HG03342 (cell line): Measurements from ENCODE around the gene CFAP74.

Experiments
- ATAC-seq: cut with Tn5 transposase; IDR thresholded peaks from one replicate; pipeline ENCODE4 v1.9.1; 2021; ENCODE audit warnings: mild to moderate bottlenecking, moderate library complexity; ENCODE audit not compliant: unreplicated experiment

The CFAP74 gene

DNA sequence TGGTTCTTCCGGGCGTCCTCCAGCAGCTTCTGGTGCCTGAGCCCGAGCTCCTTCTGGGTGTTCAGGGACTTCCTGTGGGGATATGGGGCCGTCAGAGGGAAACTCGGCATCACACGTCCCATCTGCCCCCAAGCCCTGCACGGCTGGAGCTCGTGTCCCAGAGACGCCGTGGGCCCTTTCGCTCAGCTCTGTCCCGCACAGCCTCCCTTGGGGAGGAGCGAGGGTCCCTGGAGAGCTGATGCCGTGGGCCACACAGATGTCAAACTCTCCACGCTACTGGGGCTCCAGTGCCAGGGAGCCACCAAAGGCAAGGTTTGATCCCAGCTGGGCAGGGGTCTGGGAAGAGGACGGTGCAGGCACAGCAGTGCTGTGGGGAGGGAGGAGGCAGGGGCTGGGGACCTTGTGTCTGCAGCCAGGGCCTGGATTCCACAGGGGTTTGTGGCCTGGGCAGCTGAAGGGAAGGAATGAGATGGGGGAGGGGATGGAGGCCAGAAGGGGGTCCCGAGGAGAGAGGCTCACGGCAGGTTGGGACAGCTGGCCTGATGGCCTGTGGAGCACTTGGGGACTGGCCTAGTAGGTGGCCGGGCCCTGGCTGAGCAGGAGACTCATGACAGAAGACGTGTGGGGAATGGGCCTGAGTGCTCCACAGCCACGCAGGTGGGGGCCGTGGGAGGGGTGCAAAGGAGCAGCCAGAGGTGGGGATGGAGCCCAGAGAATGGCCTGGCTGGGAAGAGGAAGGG lies 30.4 kb downstream of the CFAP74 start:
- no peak for ATAC-seq

DNA sequence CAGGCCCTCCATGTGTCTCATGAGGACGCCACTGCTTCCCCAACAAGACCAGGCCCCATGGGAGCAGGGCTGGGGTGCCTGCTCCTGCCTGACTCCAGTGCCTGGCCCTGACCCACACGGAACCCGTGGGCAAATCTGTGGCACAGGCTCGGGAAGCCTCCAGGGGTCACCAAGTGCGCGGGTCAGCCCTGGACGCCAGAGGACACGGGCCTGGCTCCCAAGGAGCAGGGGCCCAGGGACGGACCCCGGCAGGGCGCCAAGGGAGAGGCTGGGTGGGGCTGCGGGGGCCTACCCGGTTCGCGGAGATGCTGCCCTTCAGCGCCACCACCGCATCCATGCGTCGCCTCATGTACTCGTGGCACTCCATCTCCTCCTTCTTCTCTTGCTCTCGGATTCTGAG lies 31.9 kb downstream of the CFAP74 start:
- no peak for ATAC-seq

DNA sequence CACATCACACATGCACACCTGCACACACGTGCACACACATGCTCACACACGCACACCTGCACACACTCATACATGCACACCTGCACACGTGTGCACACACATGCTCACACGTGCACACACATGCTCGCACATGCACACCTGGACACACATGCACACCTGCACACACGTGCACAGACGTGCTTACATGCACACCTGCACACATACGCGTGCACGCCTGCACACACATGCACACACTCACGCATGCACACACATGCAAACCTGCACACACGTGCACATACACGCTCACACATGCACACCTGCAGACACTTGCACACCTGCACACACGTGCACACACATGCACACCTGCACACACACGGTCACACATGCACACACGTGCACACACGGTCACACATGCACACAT lies 32.6 kb downstream of the CFAP74 start:
- no peak for ATAC-seq

DNA sequence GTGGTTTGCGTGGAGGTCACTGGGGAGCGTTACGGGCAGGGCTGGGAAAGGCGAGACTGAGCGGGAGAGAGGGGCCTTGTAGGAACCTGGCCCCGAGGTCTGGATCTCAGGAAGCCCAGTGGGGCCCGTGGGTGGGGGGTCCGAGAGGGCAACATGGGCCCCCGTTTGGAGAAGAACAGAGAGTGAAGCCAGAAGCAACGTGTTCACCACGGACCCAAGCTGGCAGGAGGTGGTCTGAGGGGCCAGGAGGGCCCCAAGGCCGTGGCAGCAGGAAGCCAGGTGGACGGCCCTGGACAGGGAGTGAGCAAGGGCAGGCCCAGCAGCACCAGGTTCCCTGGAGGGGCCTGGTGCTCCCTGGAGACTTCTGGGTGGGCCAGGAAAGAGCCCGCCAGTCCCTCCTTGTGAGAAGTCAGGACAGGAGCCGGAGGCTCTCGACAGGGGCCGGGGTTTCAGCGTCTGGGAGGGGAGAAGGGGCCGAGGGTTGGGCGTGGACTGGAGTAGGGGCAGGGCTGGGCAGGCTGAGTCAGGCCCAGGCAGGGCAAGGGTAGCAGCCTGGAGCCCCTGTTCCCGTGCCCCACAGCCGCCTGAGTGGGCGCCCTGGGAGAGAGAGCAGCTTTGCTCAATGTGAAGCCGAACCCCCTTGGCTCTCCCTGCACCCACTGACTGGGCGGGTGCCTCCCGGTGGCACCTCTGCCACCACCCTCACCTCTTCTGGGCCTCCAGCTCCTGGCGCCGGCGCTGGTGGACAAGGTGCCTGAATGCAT lies 33.5 kb downstream of the CFAP74 start:
- no peak for ATAC-seq

DNA sequence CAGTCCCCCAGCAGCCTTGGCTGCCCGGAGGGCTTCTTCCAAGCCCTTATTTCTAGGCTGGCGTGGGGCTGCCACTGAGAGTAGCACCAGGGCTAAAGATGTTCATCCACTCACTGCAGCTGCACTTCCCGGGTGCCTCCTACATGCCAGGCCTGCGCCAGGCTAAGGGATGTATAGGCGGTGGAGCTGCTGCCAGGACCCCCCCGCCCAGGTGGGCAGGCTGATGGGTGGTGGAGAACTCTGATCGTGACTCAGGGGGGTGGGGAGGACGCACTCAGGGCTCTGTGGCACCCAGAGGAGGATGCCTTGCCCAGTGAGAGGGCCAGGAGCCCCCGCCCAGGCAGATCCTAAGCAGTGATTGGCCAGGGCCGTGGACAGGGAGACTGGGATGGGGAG lies 34.1 kb downstream of the CFAP74 start:
- ATAC-seq = no peak

DNA sequence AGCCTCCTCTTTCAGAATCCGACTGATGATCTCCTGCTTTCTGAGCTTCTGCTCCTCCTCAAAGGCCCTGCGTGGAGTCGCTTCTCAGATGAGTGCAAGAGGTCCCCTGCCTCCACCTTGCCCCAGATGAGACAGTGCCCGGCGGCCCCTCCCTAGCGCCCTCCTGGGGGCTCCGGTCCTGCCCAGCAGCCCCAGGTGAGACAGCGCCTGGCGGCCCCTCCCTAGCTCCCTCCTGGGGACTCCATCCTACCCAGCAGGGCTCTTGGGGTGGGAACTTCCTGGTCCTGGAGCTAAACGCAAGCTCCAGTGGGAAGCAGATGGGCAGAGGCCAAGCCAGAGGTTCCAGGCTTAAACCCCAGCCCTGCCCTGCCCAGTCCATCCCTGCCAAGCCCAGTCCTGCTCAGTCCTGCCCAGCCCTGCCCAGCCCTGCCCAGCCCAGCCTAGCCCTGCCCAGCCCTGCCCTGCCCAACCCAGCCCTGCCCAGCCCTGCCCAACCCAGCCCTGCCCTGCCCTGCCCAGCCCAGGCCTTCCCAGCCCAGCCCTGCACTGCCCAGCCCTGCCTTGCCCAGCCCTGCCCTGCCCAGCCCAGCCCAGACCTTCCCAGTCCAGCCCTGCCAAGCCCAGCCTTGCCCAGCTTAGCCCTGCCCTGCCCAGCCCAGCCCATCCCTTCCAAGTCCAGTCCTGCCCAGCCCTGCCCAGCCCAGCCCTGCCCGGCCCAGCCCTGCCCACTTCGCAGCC lies 34.6 kb downstream of the CFAP74 start:
- no peak for ATAC-seq

DNA sequence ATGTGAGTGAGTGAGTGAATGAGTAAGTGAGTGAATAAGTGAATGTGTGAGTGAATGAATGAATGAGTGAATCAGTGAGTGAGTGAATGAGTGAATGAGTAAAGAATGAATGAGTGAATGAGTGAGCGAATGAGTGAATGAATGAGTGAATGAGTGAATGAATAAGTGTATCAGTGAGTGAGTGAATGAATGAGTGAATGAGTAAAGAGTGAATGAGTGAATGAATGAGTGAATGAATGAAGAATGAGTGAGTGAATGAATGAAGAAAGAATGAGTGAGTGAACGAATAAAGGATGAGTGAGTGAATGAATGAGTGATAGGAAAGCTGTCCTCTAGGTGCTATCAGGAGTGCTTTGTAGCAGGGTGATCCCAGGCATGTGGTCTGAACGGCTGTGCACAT lies 35.7 kb downstream of the CFAP74 start:
- ATAC-seq = no peak

DNA sequence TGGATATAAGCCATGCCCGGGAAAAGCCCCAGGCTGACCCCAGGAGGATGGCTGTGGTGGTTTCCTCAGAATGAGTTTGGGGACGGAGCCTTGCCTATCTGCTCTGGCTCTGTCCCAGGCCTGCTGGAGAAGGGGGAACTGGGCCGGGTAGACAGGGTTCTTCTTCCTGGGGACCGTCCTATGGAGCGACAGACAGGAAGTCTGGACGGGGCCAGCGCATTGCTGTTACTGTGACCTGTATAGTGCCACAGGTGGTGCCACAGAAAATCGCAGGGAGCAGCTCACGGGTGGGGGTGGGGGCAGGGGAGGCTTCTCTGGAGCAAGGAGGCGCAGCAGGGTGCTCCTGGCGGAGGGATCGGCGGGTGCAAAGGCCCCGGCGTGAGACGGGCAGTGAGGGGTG lies 36.4 kb downstream of the CFAP74 start:
- no peak for ATAC-seq

DNA sequence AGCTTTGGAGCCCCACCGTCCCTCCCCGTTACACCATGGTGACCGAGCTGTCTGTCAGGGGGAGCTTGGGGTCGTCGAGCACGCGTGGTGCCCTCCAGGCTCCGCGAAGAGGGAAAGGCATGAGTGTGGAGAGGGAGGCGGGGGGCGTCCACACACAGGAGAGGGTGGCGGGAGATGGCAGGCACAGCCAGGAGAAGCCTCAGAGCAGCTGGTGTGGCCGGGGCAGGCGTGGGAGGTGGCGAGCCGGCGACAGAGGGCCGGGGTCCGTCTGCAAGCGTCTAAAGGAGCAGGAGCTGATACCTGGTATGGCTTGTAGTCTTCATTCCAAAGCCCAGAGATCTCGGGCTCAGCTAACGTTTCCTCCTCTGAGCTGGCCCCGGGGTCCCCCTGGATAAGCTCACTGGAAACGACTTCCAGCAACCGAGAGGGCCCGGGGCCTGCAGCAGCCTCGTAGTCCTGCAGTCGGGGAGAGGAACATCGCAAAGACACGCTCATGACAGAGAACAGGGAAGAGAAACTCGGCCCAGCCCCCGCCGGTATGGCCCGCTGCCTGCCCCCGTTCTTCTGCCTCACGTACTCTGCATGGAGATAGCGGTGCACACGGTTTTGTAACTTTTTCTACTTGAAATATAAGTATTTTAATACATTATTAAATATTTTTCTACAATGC lies 37.4 kb downstream of the CFAP74 start:
- ATAC-seq = no peak

DNA sequence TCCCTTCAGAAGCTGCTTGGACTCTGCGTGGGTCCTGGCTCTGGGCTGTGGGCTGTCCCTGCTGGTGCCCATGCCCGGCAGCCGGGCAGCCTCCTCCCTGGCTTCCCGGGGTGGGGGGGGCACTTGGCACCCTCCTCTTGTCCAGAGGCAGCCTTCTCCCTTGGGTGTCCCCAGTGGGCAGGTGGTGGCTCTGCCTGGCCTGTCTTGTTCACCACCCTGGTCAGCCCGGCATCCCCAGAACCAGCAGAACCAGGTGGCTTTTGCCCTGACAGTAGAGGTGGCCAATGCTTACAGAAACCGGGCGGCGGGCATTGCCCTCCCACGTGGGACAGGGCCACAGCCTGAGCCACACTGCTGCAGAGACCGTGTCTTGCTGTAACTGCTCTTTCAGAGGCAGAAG lies 38.0 kb downstream of the CFAP74 start:
- ATAC-seq = no peak

DNA sequence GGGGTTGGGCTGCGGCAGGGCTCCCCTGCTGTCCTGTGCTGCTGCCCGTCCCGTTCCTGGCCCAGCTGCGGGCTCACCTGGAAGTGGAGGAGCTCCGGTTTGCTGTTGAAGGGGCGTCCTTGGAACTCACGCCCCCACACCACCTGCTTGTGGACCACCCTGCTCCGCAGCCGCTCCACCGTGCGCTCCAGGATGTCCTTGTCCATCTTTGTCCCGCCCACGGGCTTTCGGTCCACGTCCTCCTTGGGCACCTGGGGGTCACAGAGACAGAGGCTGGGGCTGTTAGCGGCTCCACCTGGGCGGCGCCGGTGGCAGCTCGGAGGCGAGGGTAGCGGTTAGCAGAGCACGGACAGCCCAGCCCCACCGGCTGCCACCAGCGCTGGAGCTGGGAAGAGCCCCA lies 38.8 kb downstream of the CFAP74 start:
- ATAC-seq = no peak

DNA sequence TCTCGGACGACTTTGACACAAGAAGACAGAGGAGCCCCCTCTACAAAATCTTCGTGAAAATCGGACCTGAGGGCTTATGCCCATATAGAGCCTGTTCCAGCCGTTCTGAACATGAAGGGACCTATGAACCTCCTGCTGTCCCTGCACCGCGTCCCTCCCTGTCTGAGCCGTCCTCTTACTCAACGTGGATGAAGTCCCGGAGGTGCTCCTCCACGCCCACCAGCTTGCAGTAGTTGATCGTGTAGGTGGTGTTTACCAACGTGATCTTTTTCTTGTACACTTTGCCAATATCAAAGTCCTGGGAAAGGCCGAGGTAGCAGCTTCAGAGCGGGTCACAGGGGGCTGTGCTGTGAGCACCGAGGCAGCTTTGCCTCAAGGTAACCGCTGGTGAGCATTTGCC lies 40.0 kb downstream of the CFAP74 start:
- ATAC-seq = no peak

DNA sequence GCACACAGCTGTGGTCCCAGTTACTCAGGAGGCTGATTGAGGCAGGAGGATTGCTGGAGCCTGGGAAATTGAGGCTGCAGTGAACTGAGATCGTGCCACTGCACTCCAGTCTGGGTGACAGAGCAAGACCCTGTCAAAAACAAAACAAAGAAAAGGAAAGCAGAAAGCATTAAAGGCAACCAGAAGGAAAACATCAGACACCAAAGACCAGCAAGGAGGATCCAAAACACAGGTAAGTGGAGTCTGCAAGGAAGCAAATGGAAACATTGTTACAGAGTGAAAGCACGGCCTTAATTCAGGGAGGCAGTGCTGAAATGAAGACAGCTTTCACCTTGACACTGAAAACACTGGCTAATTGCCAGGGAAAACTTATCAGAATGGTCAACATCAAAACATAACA lies 40.8 kb downstream of the CFAP74 start:
- ATAC-seq = no peak

DNA sequence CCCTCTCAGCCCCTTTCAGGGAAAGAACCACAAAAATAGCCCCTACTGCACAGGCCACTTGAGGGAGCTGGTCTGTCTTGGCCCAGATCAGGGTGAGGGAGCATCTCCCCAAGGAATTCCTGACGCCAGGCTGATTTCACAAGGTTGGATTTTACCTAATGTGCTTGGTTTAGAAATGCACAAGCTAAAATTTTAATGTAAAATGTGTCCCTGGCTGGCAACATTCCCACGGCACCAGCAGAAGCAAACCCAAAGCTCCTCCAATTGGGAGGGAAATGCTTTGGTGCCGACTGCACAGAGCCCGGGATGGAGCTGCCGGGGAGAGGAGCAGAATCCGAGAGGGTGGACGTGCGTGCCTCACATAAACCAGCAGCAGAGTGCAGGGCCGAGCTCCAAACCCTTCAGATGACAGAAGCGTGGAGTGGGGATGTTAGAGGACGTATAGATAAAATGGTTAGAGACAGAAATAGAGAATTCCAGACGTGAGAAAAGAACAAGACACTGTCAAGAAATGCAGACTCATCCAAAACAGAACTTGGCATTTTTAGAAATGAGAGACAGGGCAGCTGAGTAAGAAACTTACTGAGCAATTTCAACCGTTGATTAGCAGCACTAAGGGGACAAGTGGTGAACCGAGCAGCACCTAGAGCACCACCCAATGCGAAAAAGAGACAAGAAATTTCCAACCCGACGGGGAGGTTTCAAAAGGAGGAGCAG lies 42.9 kb downstream of the CFAP74 start:
- ATAC-seq = no peak

DNA sequence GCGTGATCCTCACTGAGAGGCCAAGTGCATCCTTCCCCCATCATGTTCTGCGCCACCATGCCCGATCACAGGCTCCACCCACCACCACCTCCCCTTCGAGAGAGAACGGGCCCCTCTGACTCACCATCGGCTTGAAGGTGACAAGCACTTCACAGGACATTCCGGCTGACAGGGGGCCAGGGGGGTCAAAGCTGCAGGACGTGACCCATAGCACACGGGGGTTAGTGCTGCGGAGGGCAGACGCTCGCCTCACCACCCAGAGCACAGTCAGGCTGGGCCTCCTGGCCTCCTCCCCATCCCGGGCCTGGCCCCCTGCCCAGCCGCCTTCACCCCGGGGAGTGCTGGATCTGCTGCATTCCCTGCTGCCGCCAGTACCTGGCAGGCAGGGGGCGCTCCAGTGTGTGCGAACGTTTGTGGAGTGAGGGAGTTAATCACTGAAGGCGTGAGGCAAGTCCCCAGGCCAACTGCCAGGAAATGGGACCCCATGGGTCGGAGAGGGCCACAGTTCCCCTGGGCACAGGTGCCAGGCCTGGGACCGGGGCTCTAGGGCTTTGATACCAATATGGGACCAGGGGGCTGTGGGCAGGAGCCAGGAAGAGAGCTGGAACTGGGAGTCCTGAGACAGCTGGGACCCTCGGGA lies 43.6 kb downstream of the CFAP74 start:
- no peak for ATAC-seq

DNA sequence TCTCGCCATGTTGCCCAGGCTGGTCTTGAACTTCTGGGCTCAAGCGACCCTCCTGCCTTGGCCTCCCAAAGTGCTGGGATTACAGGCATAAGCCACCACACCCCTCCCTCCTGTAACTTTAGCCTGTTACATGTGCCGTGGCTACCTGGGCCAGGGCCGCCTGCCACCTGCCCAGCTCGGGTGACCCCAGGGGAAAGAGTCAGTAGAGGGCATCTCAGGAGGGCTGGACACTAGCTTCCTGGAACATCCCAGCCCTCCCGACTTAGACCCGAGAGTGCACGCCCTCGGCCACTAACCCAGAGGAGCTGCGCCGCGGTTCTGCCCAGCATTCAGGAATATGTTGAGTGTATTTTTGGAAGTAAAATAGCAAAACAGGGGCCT lies 44.1 kb downstream of the CFAP74 start:
- ATAC-seq = no peak

DNA sequence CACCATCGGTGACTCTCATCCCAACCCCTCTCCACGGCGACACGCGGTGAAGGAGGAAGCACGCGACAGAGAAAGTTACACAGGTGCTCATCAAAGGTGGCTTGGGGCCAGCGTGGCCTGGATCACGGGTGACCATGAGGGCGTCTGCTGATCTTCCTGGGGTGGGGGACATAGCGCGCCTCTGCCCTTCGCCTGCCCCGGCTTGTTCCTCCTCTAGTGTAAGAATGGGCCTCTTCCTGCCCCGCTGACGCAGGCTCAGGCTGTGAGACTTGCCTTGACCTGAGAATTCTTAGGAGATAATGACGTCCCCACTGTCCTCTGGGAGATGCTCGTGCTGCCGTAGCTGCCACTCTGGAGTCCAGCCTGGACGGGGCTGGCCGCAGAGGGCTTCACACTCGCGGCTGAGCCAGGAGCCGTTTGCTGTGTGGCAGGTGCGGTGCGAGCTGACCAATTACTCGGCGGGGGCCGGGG lies 45.5 kb downstream of the CFAP74 start:
- ATAC-seq = no peak

DNA sequence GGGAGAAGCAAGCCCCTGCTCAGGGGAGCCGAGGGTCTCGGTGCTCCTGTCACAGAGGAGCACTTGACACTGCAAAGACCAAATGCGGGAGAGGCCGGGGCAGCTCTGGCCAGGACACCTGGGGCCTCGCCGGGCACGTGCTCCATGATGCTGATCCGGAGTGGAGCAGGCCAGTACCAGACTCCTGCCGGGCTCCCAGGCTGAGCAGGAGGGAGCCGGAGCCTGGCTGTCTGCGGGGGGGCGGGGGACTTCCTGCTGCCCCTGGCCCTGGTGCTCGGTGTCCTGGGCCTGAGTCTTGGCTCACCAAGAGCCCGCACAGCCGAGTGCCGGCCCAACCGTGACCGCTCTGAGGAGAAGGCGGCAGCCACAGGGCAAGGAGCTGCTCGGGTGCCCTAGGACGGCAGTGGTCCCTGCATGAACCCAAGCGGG lies 46.0 kb downstream of the CFAP74 start:
- no peak for ATAC-seq

DNA sequence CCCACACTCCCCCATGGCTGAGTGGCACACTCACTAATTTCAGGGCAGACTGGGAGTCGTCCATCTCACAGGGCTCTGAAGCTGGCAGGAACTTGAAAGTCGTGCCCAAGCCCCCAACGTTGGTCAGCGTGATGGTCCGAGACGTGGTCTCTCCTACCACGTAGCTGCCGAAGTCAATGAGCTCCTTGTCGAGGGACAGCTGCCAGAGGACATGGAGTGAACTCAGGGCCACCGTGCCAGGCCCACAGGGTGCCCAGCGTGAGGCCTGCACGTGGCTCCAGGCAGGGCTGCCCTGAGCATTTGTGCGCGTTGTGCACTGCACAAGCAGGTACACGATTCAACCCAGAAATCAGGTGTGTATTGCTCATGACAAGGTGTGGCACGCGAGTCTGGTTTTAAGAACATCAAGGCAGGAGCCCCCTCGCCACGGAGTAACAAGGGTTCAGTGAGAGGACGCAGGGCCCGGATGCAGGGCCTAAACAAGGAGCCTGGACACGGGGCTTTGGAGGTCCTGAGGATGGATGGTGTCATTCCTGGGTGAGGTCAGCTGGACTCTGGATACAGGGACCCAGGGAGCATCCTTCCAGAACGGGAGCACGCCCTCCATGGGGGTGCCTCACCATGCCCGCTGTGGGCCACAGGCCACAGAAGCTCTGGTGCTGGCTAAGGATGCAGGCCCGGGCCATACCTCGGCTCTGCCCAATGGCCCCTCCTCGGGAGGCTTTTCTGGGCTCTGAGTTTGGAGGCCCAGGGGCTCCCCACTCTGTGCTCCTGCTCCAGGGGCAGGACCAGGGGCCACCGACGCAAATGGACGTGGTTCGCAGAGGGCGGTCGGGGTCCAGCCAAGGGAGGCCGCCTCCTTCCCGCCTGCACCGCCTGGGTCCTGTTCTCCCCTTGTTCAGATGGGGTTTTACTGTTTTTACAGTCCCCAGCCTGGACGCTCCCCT lies 46.7 kb downstream of the CFAP74 start:
- no peak for ATAC-seq
